NCI-H2171 treated with DMSO at 0.1 percent for 48 hours (cell line): ENCODE results near the gene LRFN4.

Source experiments
- DNase-seq: peaks from one replicate; lab custom pipeline; 2025; lab: John Stamatoyannopoulos, UW

The LRFN4 gene

DNA sequence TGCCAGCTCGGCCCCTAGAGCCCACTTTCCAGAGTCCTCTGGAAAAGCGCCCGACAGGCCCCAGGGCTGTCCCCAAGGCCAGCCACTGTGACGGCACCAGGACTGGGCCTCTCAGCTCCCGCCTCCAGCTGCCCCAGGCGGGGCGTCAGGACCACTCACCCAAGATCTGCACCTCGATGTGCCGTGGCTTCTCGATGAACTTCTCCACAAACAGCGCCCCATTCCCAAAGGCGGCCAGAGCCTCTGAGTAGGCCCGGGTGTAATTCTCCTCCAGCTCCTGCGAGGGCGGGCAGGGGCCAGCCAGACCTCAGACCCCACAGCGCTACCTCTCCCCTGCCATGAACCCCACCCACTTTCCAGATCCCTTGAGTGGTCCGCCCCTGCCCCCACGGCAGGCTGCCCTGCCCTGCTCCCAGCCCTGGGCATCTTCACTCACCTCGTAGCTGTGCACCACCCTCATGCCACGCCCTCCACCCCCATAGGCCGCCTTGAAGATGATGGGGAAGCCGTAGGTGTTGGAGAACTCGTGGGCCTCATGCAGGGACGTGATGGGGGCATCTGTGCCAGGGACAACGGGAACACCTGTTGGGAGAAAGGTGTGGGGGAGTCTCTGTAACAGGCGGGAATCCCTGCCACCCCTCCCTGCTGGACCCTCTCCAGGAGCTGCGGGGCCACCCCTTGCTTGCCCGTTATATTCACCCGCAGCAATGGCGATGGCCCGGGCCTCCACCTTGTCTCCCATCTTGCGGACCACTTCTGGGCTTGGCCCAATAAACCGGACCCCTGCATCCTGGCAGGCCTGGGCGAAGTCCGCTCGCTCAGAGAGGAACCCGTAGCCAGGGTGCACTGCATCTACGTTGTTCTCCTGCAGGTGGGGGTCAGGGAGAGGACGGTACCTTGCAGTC lies 14.0 kb downstream of the LRFN4 start:
- no peak for DNase-seq

DNA sequence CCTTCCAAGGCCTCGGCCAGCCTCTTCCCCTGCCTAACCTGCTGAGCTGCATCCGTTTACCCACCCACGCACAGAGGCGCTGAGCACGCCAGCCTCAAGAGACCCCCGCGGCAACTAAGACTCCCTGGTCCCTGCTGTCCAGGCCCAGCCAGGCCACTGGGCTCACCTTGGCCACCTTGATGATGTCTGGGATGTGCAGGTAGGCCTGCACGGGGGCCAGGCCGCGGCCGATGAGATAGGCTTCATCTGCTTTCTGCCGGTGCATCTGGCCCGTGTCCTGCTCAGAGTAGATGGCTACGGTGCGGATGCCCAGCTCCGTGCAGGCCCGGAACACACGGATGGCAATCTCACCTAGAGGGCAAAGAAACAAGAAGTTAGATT lies 14.6 kb downstream of the LRFN4 start:
- DNase-seq: no peak

- DNase-seq: no peak
Measured at GRCh38 chr11:66874232-66874631, 17.4 kb downstream of the LRFN4 start.

GRCh38 chr11:66875378-66875777 lies 18.5 kb downstream of the LRFN4 start:
- DNase-seq: no peak

DNA sequence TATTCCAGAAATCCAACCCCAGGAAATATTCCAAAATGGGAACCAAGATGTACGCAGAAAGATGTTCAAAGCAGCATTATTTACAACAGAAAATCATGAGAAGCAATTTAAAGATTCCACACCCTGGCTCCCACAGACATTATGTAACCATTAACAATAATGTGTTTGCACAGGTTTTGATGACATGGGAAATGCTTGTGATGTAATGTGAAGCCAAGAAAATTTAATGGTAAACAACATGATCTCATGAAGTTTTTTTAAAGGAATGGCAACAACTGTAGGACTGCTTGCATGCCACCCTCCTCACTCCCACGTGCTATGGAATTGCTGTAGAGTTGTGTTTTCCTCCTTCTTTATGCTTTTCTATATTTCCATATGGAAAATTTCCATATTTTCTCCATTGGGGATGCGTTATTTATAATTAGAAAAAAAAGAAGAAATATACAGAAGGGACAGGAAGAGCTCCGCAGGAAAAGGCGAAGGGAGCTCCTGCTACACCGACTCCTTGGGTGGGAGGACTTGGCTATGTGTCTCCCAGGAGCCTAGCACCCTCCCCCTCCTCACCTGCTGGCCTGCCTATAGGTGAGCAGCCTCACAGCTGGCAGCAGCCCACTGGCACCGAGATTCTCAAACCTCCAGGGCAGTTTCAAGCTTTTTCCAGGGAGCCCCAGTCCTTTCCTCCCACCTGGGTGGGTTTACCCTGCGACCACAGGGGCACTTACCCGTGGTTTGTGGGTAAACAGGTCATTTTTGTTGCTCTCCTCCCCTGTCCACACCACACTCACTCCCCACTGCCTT lies 20.9 kb downstream of the LRFN4 start:
- peak; percentile 18 for DNase-seq

GRCh38 chr11:66878474-66878873 lies 21.6 kb downstream of the LRFN4 start:
- DNase-seq: no peak

DNA sequence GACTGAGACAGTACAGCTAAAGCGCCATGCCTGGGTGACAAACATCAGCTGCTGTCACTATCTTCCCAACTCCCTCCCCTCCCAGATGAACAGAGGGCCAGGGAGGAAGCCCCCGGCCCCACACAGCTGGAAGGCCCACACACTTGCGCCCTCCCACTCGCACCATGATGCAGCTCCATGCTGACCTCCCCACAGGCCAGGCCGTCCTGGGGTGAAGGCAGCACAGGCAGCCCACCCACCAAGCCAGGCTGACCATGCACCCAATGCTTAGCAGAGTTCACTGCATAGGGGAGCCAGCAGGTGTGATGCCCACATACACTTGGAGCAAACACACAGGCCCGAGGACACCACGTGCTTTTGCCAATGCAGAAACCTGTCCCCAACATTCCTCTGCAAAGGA lies 22.1 kb downstream of the LRFN4 start:
- DNase-seq: no peak

GRCh38 chr11:66879583-66879982 lies 22.7 kb downstream of the LRFN4 start:
- DNase-seq: peak; percentile 84

GRCh38 chr11:66879999-66880398 lies 23.1 kb downstream of the LRFN4 start:
- no peak for DNase-seq

- peak; percentile 92 for DNase-seq
Measured at GRCh38 chr11:66880496-66881450, 23.9 kb downstream of the LRFN4 start.

- DNase-seq: peak; percentile 67
Measured at GRCh38 chr11:66881451-66881835, 24.6 kb downstream of the LRFN4 start.

- DNase-seq: peak; percentile 77
Measured at GRCh38 chr11:66881927-66882452, 25.1 kb downstream of the LRFN4 start.

DNA sequence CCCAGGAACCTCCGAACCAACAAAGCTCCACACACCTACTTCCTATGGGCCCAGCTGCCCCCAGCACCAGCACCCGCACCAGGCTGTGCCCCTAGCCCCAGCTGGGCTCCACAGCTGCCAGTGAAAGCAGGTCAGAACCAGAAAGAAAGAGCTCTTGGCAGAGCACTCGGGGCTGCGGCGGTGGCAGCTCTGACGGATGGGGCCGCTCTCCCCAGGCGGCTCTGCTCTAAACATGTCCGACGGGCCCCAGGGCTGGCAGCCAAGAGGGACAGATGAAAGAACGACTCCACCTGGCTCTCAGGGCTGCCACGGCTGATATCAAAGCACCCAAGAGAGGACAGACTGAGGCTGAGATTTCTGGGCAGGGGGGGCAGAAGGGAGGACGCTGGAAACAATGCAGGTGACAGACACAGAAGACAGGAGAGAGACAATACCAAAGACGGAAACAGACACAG lies 25.7 kb downstream of the LRFN4 start:
- DNase-seq: peak; percentile 96

GRCh38 chr11:66883016-66883965 lies 26.4 kb downstream of the LRFN4 start:
- DNase-seq: peak; percentile 84

- DNase-seq: no peak
Measured at GRCh38 chr11:66884443-66884842, 27.6 kb downstream of the LRFN4 start.

DNA sequence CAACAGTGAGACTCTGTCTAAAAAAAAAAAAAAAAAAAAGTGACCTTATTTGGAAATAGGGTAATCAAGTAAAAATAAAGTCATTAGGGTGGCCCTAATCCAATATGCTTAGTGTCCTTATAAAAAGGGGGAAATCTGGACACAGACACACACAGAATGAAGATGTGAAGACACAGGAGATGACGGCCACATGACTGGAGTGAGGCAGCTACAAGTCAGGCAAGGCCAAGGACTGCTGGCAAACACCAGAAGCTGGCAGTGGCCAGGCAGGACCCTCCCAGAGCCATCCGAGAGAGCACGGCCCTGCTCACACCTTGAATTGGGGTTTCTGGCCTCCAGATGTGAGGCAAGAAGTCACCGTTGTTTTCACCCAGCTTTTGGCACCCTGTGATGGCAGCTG lies 28.6 kb downstream of the LRFN4 start:
- DNase-seq: no peak

GRCh38 chr11:66885950-66886440 lies 29.1 kb downstream of the LRFN4 start:
- DNase-seq: no peak

GRCh38 chr11:66886671-66887221 lies 29.9 kb downstream of the LRFN4 start:
- no peak for DNase-seq

- DNase-seq: no peak
Measured at GRCh38 chr11:66887526-66887925, 30.7 kb downstream of the LRFN4 start.

GRCh38 chr11:66888282-66888681 lies 31.4 kb downstream of the LRFN4 start:
- no peak for DNase-seq
